Measurements from ENCODE around the gene SPC24. TPM values are rescaled to one million over a fixed set of nuclear protein-coding genes. Genes with fewer than 3 reads are reported as not detected.

Gene SPC24
- total and polyA plus RNA-seq, 9 of the 15 experiments (the other 6 are each of a cell fraction or from before 2014, with no cell fraction given) = 18.2 to 154 (median 60.9) TPM

- H2AFZ ChIP-seq (ENCODE audit: low read depth, low read length) = no peak overlapping the region
- intact Hi-C loops (cut with micrococcal nuclease) (no loop called here), in situ Hi-C loops (cut with MboI) (no loop called here)
- peaks cover 12 to 60% of the 10 kb centered on the region in 2 experiments; a peak in 4 of 5 replicates for H3K4me1 ChIP-seq (replicated peaks in 1 of 2; ENCODE audit: control insufficient read depth in 2 of 2, insufficient read depth in 2 of 2, low read length in 2 of 2)
- FAIRE-seq (no peak), ATAC-seq (no peak), DNase-seq (ENCODE audit: extremely low read depth in 1 of 4, low spot score in 3 of 4) (no peak)
- H3K4me2 ChIP-seq (ENCODE audit: insufficient read depth, low read length) = no peak overlapping the region
- ChIA-PET POLR2A (interaction anchor here (0.6 to 0.8 kb wide), 3 partner anchors 30 to 314 kb away, joined by 3 to 4 read pairs (median 4); no protein-coding TSS in a partner anchor), CTCF (ENCODE audit: low intra/inter-chr PET ratio) (no interaction called here)
- BruUV-seq (replicated peaks) = no TSS peak
- no peak overlapping the region for H3K27ac ChIP-seq (ENCODE audit: extremely low read depth, low read depth, low read length)
- no peak overlapping the region for H3K9ac ChIP-seq (ENCODE audit: insufficient read depth in 1 of 2, low read depth in 2 of 2, low read length in 2 of 2)
- no peaks in the 10 kb centered on the region for H3K27me3 ChIP-seq (ENCODE audit: control insufficient read depth in 2 of 2, insufficient read depth in 2 of 2, low read length in 2 of 2)
- H4K20me1 ChIP-seq (replicated peaks; ENCODE audit: control insufficient read depth, insufficient read depth, low read length) = 0 out of 2 replicates have a peak, but pooled peaks cover 3% of the 10 kb centered on the region
- H3K79me2 ChIP-seq (ENCODE audit: control insufficient read depth, insufficient read depth, low read length) = peaks cover 11% of the 10 kb centered on the region
- peaks cover 2% of the 10 kb centered on the region for H3K9me1 ChIP-seq (ENCODE audit: control insufficient read depth, insufficient read depth, low read length)
- H3K36me3 ChIP-seq (ENCODE audit: control insufficient read depth, insufficient read depth, low read length) = peaks cover 53% of the 10 kb centered on the region
- H3K9me3 ChIP-seq (replicated peaks; ENCODE audit: control insufficient read depth, insufficient read depth, low read depth, low read length) = 0 out of 2 replicates have a peak, but pooled peaks cover 1% of the 10 kb centered on the region
- no peak overlapping the region for H3K4me3 ChIP-seq
- 68% methylated on average over 5 of the region's 5 CpGs for WGBS (ENCODE audit: insufficient coverage, low coverage, missing lambda C conversion rate)
- TF ChIP-seq HMG20B (CRISPR knock-in tag; IDR thresholded peaks at IDR 0.05) (no peak), ZBTB5 (IDR thresholded peaks at IDR 0.05) (no peak), BCOR (IDR thresholded peaks at IDR 0.05) (peak; percentile 57; the same call in 1 of the 2 replicates), PHB (CRISPR knock-in tag; IDR thresholded peaks at IDR 0.05) (no peak), POU5F1 (IDR thresholded peaks at IDR 0.05; ENCODE audit: borderline replicate concordance, low read depth, low read length, partially characterized antibody) (no peak), IRF9 (tag; IDR thresholded peaks at IDR 0.05) (0 out of 2 replicates have a peak, but pooled peaks have one; percentile 13), U2AF1 (optimal IDR thresholded peaks at IDR 0.05; ENCODE audit: low read depth, low read length) (no peak), ZNF780A (CRISPR knock-in tag; IDR thresholded peaks at IDR 0.05) (no peak), ZBTB12 (CRISPR knock-in tag; IDR thresholded peaks at IDR 0.05) (no peak), MLLT1 (IDR thresholded peaks at IDR 0.05) (no peak), RBM25 (IDR thresholded peaks at IDR 0.05; ENCODE audit: low read depth, low read length, severe bottlenecking) (peak; percentile 66), WHSC1 (IDR thresholded peaks at IDR 0.05; ENCODE audit: low read length) (no peak), FOXP4 (CRISPR knock-in tag; IDR thresholded peaks at IDR 0.05; ENCODE audit: borderline replicate concordance) (no peak)
Measured at GRCh38 chr19:11191934-11192333, 36.4 kb upstream of the SPC24 start.
